Measurements from ENCODE around the gene E2F6. TPM values are rescaled to one million over a fixed set of nuclear protein-coding genes. Genes with fewer than 3 reads are reported as not detected.

Gene E2F6
- total and polyA plus RNA-seq, 2 of the 8 experiments (the other 6 are each of a cell fraction or from before 2014, with no cell fraction given), result 8.3 to 14.9 TPM

DNA sequence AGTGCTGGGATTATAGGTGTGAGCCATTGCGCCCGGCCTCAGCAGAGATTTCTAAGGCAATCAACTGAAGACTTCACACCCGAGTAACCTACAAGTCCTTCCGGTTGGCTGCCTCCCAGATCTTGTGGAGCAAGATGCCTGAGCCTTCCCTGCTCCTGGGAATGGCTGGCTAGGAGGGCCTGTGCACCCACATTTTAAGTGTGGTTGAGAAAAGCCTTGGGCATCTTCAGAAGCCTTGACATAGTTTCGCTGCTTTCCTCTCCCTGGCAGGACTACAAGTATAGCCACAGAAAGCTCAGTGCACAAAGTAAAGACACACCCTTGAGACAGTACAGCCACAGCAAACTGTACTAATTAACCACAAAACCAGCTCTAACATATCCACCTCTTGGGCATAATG lies 35.2 kb downstream of the E2F6 start:
- H3K4me1 ChIP-seq (replicated peaks in 1 of 4; ENCODE audit: control insufficient read depth in 3 of 4, insufficient read depth in 4 of 4, low read length in 3 of 4), result no peaks in the 10 kb centered on the region
- no peak overlapping the region for H2BK120ac ChIP-seq (replicated peaks; ENCODE audit: low read depth, low read length)
- H4K5ac ChIP-seq (ENCODE audit: insufficient read length, low read depth, low read length), result no peak overlapping the region
- no peak overlapping the region for H3K18ac ChIP-seq (ENCODE audit: extremely low read depth, low read length)
- no peak overlapping the region for H3K23ac ChIP-seq (ENCODE audit: insufficient read length)
- no peak overlapping the region for H3K4me3 ChIP-seq (ENCODE audit: extremely low read depth in 1 of 4, insufficient read depth in 2 of 4, low read depth in 3 of 4, low read length in 4 of 4)
- no peaks in the 10 kb centered on the region for H3K27me3 ChIP-seq (replicated peaks in 1 of 4; ENCODE audit: control insufficient read depth in 3 of 4, extremely low read depth in 1 of 4, insufficient read depth in 3 of 4, low read length in 3 of 4)
- H3K27ac ChIP-seq (ENCODE audit: low read depth, low read length), result no peak overlapping the region
- no peaks in the 10 kb centered on the region for H3K9me3 ChIP-seq (ENCODE audit: insufficient read depth in 2 of 2, low read depth in 1 of 2, low read length in 1 of 2)
- no peak overlapping the region for H4K91ac ChIP-seq (replicated peaks; ENCODE audit: insufficient read length, low read length)
- no peaks in the 10 kb centered on the region; the same call in 1 of the 2 replicates for H3K23me2 ChIP-seq (ENCODE audit: low read depth, low read length)
- no peak overlapping the region for H3K9ac ChIP-seq (replicated peaks in 1 of 4; ENCODE audit: extremely low read depth in 1 of 4, low read depth in 3 of 4, low read length in 3 of 4)
- no peak overlapping the region for H2AFZ ChIP-seq (ENCODE audit: low read length)
- no peak overlapping the region for H2BK5ac ChIP-seq (ENCODE audit: low read depth, low read length)
- no peak overlapping the region for H4K8ac ChIP-seq (ENCODE audit: extremely low read depth, insufficient read depth, low read length)
- H2BK20ac ChIP-seq (ENCODE audit: low read length), result no peak overlapping the region
- no peak for DNase-seq (ENCODE audit: low read depth in 1 of 2, low spot score in 2 of 2)
- WGBS, 2 experiments (ENCODE audit: extremely low coverage in 1 of 2, insufficient coverage in 1 of 2, insufficient read length in 1 of 2, insufficient replicate concordance in 2 of 2, low coverage in 1 of 2, low lambda C conversion rate in 2 of 2, missing lambda C conversion rate in 1 of 2), result 80% methylated on average over 5 of the region's 5 CpGs; no CpG with 5 or more reads in 1 of the 2 experiments
- no peak overlapping the region for H3K4ac ChIP-seq (replicated peaks; ENCODE audit: insufficient read length, low read depth, low read length)
- H3K14ac ChIP-seq (ENCODE audit: insufficient read length), result no peak overlapping the region
- no peak overlapping the region for H3K4me2 ChIP-seq (ENCODE audit: insufficient read depth in 1 of 2, low read depth in 2 of 2, low read length in 2 of 2)
- ChIA-PET POLR2A (ENCODE audit: partially characterized antibody) (no interaction called here), CTCF (ENCODE audit: partially characterized antibody) (interaction anchor here (0.6 to 2.2 kb wide), 5 partner anchors 8 to 307 kb away, joined by 3 to 12 read pairs (median 3); no protein-coding TSS in a partner anchor)
- FAIRE-seq, result no peak
- no peak overlapping the region for H2AK5ac ChIP-seq (ENCODE audit: low read depth, low read length)
- no peak overlapping the region for H2BK15ac ChIP-seq (ENCODE audit: low read length)
- no peaks in the 10 kb centered on the region for H3K79me2 ChIP-seq (ENCODE audit: control insufficient read depth in 1 of 2, insufficient read depth in 2 of 2, low read length in 2 of 2)
- H3K79me1 ChIP-seq (ENCODE audit: low read depth, low read length), result no peaks in the 10 kb centered on the region
- H3K36me3 ChIP-seq (ENCODE audit: control insufficient read depth in 2 of 4, insufficient read depth in 4 of 4, low read length in 3 of 4), result no peaks in the 10 kb centered on the region; a peak in 1 of 8 replicates
- H2BK12ac ChIP-seq (ENCODE audit: low read depth, low read length), result no peak overlapping the region
- H4K20me1 ChIP-seq (replicated peaks in 1 of 2; ENCODE audit: control insufficient read depth in 1 of 2, insufficient read depth in 2 of 2, low read length in 2 of 2), result no peaks in the 10 kb centered on the region
- H3K56ac ChIP-seq (replicated peaks; ENCODE audit: insufficient read length, low read depth, low read length), result no peak overlapping the region
- TF ChIP-seq RBBP5 (IDR thresholded peaks at IDR 0.05; ENCODE audit: borderline replicate concordance, low read depth, low read length) (no peak), CBX8 (IDR thresholded peaks at IDR 0.05; ENCODE audit: borderline replicate concordance, low read depth, low read length) (no peak), SIRT6 (IDR thresholded peaks at IDR 0.05; ENCODE audit: low read length) (no peak), BCL11A (IDR thresholded peaks at IDR 0.05; ENCODE audit: low read depth in 2 of 2, low read length in 2 of 2) (no peak), CHD2 (IDR thresholded peaks at IDR 0.05; ENCODE audit: low read length) (no peak), TEAD4 (IDR thresholded peaks at IDR 0.05; ENCODE audit: low read depth, low read length) (no peak), SP1 (IDR thresholded peaks at IDR 0.05; ENCODE audit: low read depth, low read length) (no peak), RXRA (IDR thresholded peaks at IDR 0.05; ENCODE audit: insufficient read depth, low read depth, low read length) (no peak), CTBP2 (IDR thresholded peaks at IDR 0.05; ENCODE audit: borderline replicate concordance, insufficient read depth, insufficient read length, low read length) (no peak), KDM5A (IDR thresholded peaks at IDR 0.05; ENCODE audit: low read length) (no peak), EGR1 (IDR thresholded peaks at IDR 0.05; ENCODE audit: borderline replicate concordance, low read depth, low read length) (no peak)
- TF ChIP-seq, protein P1, sequence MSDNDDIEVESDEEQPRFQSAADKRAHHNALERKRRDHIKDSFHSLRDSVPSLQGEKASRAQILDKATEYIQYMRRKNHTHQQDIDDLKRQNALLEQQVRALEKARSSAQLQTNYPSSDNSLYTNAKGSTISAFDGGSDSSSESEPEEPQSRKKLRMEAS (IDR thresholded peaks at IDR 0.05), result no peak

All from H1 (cell line).